ENCODE results near the gene SMAD6.
A peak's percentile ranks its signal among the peaks of the same experiment; 100 is the strongest.

SMAD6 gene

GRCh38 chr15:66760968-66761725, 59.1 kb downstream of the SMAD6 start:
- no peak for DNase-seq

- no peak for DNase-seq
Measured at GRCh38 chr15:66761726-66762595, 59.9 kb downstream of the SMAD6 start.

- no peak for DNase-seq
Measured at GRCh38 chr15:66763186-66764071, 61.4 kb downstream of the SMAD6 start.

- no peak for DNase-seq
Measured at GRCh38 chr15:66764072-66764786, 62.2 kb downstream of the SMAD6 start.

GRCh38 chr15:66765478-66766281, 63.6 kb downstream of the SMAD6 start:
- no peak for DNase-seq

GRCh38 chr15:66766282-66767230, 64.5 kb downstream of the SMAD6 start:
- DNase-seq = no peak

GRCh38 chr15:66767240-66767659, 65.2 kb downstream of the SMAD6 start:
- DNase-seq = no peak

GRCh38 chr15:66768987-66769386, 67.0 kb downstream of the SMAD6 start:
- DNase-seq = no peak

- no peak for DNase-seq
Measured at GRCh38 chr15:66770518-66771350, 68.7 kb downstream of the SMAD6 start.

- DNase-seq = no peak
Measured at GRCh38 chr15:66771351-66771650, 69.3 kb downstream of the SMAD6 start.

GRCh38 chr15:66772604-66773128, 70.6 kb downstream of the SMAD6 start:
- no peak for DNase-seq

GRCh38 chr15:66773129-66773873, 71.3 kb downstream of the SMAD6 start:
- DNase-seq = no peak

- DNase-seq = peak; percentile 25
Measured at GRCh38 chr15:66774001-66774814, 72.2 kb downstream of the SMAD6 start.

GRCh38 chr15:66775127-66776105, 73.4 kb downstream of the SMAD6 start:
- DNase-seq = no peak

- no peak for DNase-seq
Measured at GRCh38 chr15:66777054-66777453, 75.0 kb downstream of the SMAD6 start.
